Prostate gland (tissue), 2 donors: Measurements from ENCODE around the gene LRRC74A. TPM values are rescaled to one million over a fixed set of nuclear protein-coding genes. Genes with fewer than 3 reads are reported as not detected.

ENCODE experiments used
- DNase-seq: peaks from one replicate; pipeline ENCODE4 v3.0.0-alpha.2; 2019; ENCODE audit warnings: low spot score
- H3K27ac ChIP-seq, 2 donors: fragments of 200-600 bp; sonication (generic); 2 replicates each; pipeline ENCODE4 v1.5.1; 2017 to 2019
- H3K27me3 ChIP-seq: fragments of 200-600 bp; sonication (generic); replicated peaks from 2 replicates; pipeline ENCODE4 v1.5.1; 2019; ENCODE audit not compliant: insufficient read depth
- H3K36me3 ChIP-seq, 2 donors: fragments of 200-600 bp; sonication (generic); 1 replicate in 1 of 2; 2 replicates in 1 of 2; pipeline versions ENCODE4 v1.5.1 to v1.8.1; 2017 to 2019
- H3K4me1 ChIP-seq: fragments of 200-600 bp; sonication (generic); replicated peaks from 2 replicates; pipeline ENCODE4 v1.5.1; 2019
- H3K4me3 ChIP-seq, 2 donors: fragments of 200-600 bp; sonication (generic); 2 replicates each; pipeline ENCODE4 v1.5.1; 2017 to 2019
- H3K9me3 ChIP-seq: fragments of 200-600 bp; sonication (generic); 2 replicates; pipeline ENCODE4 v1.5.1; 2017
- CTCF ChIP-seq, 4 experiments: fragments of 200-600 bp in 2 of 4; fragments of 450-650 bp in 2 of 4; sonication (generic) in 2 of 4; IDR thresholded peaks; 1 replicate in 3 of 4; 2 replicates in 1 of 4; pipeline ENCODE4 v1.5.1; 2016 to 2019; ENCODE audit warnings: antibody characterized with exemption in 4 of 4, mild to moderate bottlenecking in 2 of 4, moderate library complexity in 2 of 4
- POLR2A ChIP-seq: fragments of 450-650 bp; IDR thresholded peaks from one replicate; pipeline ENCODE4 v1.6.1; 2016; ENCODE audit warnings: antibody characterized with exemption, mild to moderate bottlenecking
- POLR2AphosphoS5 ChIP-seq: sonication (generic); formaldehyde crosslinking; IDR thresholded peaks from one replicate; pipeline ENCODE4 v1.6.1; 2017; ENCODE audit warnings: antibody characterized with exemption
- WGBS: methylation state at CpG from one replicate; pipeline ENCODE4 v1.1.5; 2018; 5-methylcytosine and 5-hydroxymethylcytosine counted together
- intact Hi-C: fragments of 100-400 bp; cut with DNase I; formaldehyde crosslinking; loops from one replicate; pipeline ENCODE4 v1.14.2; 2022
- total RNA-seq, 2 donors: library from RNA; depleted of rRNA; stranded (reverse); fragments of >200 nt; gene quantifications; one replicate each; pipeline ENCODE4 v1.1.0, GENCODE V29; 2016

The LRRC74A gene
- total RNA-seq, 2 donors from 2014 or later, result 6.0 TPM; not detected in 1

GRCh38 chr14:76814726-76815645 is 11.2 kb upstream of the LRRC74A start:
- no peaks in the 10 kb centered on the region for H3K27me3 ChIP-seq
- no peak for TF ChIP-seq CTCF (IDR thresholded peaks at IDR 0.05)

GRCh38 chr14:76820700-76821099 is 5.5 kb upstream of the LRRC74A start:
- Histone ChIP-seq H3K9me3 (no peaks in the 10 kb centered on the region), H3K4me1 (no peaks in the 10 kb centered on the region), H3K27ac (no peak overlapping the region), H3K27me3 (no peaks in the 10 kb centered on the region), H3K36me3 (no peaks in the 10 kb centered on the region), H3K4me3 (no peak overlapping the region)
- TF ChIP-seq POLR2AphosphoS5 (no peak), CTCF (IDR thresholded peaks at IDR 0.05) (no peak), POLR2A (no peak)
- DNase-seq, result no peak
- WGBS, result 84% methylated on average over 2 of the region's 2 CpGs
- intact Hi-C loops, result no loop called here

More at GRCh38 chr14:76814726-76815645, 11.2 kb upstream of the LRRC74A start:
- WGBS, result 46% methylated on average over 7 of the region's 7 CpGs
- intact Hi-C loops, result no loop called here
- Histone ChIP-seq H3K27ac (no peak overlapping the region), H3K4me3 (no peak overlapping the region), H3K36me3 (no peaks in the 10 kb centered on the region), H3K9me3 (no peaks in the 10 kb centered on the region), H3K4me1 (no peaks in the 10 kb centered on the region)
- DNase-seq, result no peak

GRCh38 chr14:76827696-76828296 is 1.6 kb downstream of the LRRC74A start:
- no peaks in the 10 kb centered on the region for H3K4me1 ChIP-seq
- no peaks in the 10 kb centered on the region for H3K9me3 ChIP-seq
- no peaks in the 10 kb centered on the region for H3K27me3 ChIP-seq
- TF ChIP-seq POLR2AphosphoS5 (no peak), CTCF (IDR thresholded peaks at IDR 0.05) (no peak), POLR2A (no peak)
- 42% methylated on average over 9 of the region's 9 CpGs for WGBS
- H3K36me3 ChIP-seq, result no peaks in the 10 kb centered on the region
- intact Hi-C loops, result no loop called here
- no peak for DNase-seq
- no peak overlapping the region for H3K4me3 ChIP-seq
- no peak overlapping the region for H3K27ac ChIP-seq

- Histone ChIP-seq H3K27me3 (no peaks in the 10 kb centered on the region), H3K36me3 (no peaks in the 10 kb centered on the region), H3K4me1 (no peaks in the 10 kb centered on the region), H3K27ac (no peak overlapping the region), H3K9me3 (no peaks in the 10 kb centered on the region), H3K4me3 (no peak overlapping the region)
- intact Hi-C loops, result no loop called here
- WGBS, result 60% methylated on average over 17 of the region's 17 CpGs
- TF ChIP-seq POLR2AphosphoS5, result no peak
- TF ChIP-seq POLR2A, result no peak
- no peak for TF ChIP-seq CTCF (IDR thresholded peaks at IDR 0.05)
- DNase-seq, result no peak
Observed at GRCh38 chr14:76828339-76829012, 2.3 kb downstream of the LRRC74A start.
